MCF 10A (cell line): Measurements from ENCODE around the gene CFAP58. TPM values are rescaled to one million over a fixed set of nuclear protein-coding genes. Genes with fewer than 3 reads are reported as not detected.

ENCODE experiments used
- BruUV-seq: library from RNA; stranded (reverse); fragments of 400-500 nt; replicated peaks from 2 replicates; lab custom pipeline; 2021; lab: Mats Ljungman, UMichigan
- CTCF ChIA-PET: fragments of 300-600 bp; sonication (Branson Sonifier 250); formaldehyde crosslinking; extraction: SDS; loops from one replicate; lab custom pipeline; 2021; ENCODE audit warnings: antibody characterized with exemption, inconsistent platforms; lab: Yijun Ruan, JAX
- POLR2A ChIA-PET: fragments of 300-600, 350-650 bp; sonication (Branson Sonifier 250); formaldehyde crosslinking; extraction: SDS; loops from one replicate; lab custom pipeline; 2020; ENCODE audit warnings: antibody characterized with exemption, inconsistent platforms; lab: Yijun Ruan, JAX
- DNase-seq: peaks from one replicate; pipeline ENCODE4 v3.0.0-alpha.2; 2018; ENCODE audit not compliant: unreplicated experiment
- H3K27ac Mint-ChIP-seq: one replicate; pipeline ENCODE4 v1.8.0; 2022; ENCODE audit warnings: mild to moderate bottlenecking, low read depth, mixed read lengths; ENCODE audit not compliant: unreplicated experiment
- H3K27me3 Mint-ChIP-seq: one replicate; pipeline ENCODE4 v1.8.0; 2022; ENCODE audit warnings: mixed read lengths; ENCODE audit not compliant: insufficient read depth, unreplicated experiment
- H3K36me3 Mint-ChIP-seq: one replicate; pipeline ENCODE4 v1.8.0; 2022; ENCODE audit warnings: mild to moderate bottlenecking, moderate library complexity, mixed read lengths; ENCODE audit not compliant: insufficient read depth, unreplicated experiment
- H3K4me1 Mint-ChIP-seq: one replicate; pipeline ENCODE4 v1.8.0; 2022; ENCODE audit warnings: mixed read lengths; ENCODE audit not compliant: insufficient read depth, unreplicated experiment
- H3K4me3 Mint-ChIP-seq: one replicate; pipeline ENCODE4 v1.8.0; 2022; ENCODE audit warnings: mild to moderate bottlenecking, moderate library complexity, mixed read lengths; ENCODE audit not compliant: unreplicated experiment
- H3K9me3 Mint-ChIP-seq: one replicate; pipeline ENCODE4 v1.8.0; 2022; ENCODE audit warnings: mixed read lengths; ENCODE audit not compliant: unreplicated experiment
- CTCF ChIP-seq: fragments of 200-600 bp; IDR thresholded peaks from one replicate; pipeline ENCODE4 v1.8.0; 2022; ENCODE audit warnings: antibody characterized with exemption, mild to moderate bottlenecking; ENCODE audit not compliant: unreplicated experiment
- intact Hi-C: fragments of 100-400 bp; cut with micrococcal nuclease; formaldehyde crosslinking; loops from 2 replicates; pipeline ENCODE4 v1.14.1; 2022
- total RNA-seq: library from RNA; stranded (reverse); gene quantifications from 2 replicates; pipeline ENCODE4 v1.2.3, GENCODE V29; 2022

CFAP58 gene
- total RNA-seq, 1 experiment from 2014 or later = 0.89 TPM

GRCh38 chr10:104478380-104478779 lies 124.7 kb downstream of the CFAP58 start:
- H3K9me3 Mint-ChIP-seq = no peaks in the 10 kb centered on the region
- peaks cover 7% of the 10 kb centered on the region for H3K4me1 Mint-ChIP-seq
- no peak for DNase-seq
- H3K4me3 Mint-ChIP-seq = no peak overlapping the region
- no peaks in the 10 kb centered on the region for H3K36me3 Mint-ChIP-seq
- intact Hi-C loops = no loop called here
- POLR2A ChIA-PET = no interaction called here
- no TSS peak for BruUV-seq
- no peaks in the 10 kb centered on the region for H3K27me3 Mint-ChIP-seq
- TF ChIP-seq CTCF = no peak
- H3K27ac Mint-ChIP-seq = no peak overlapping the region
- CTCF ChIA-PET = interaction anchor here (0.6 kb wide), 1 partner anchor 196 kb away, joined by 4 read pairs; no protein-coding TSS in a partner anchor

GRCh38 chr10:104479906-104480593 lies 126.4 kb downstream of the CFAP58 start:
- H3K4me3 Mint-ChIP-seq = no peak overlapping the region
- intact Hi-C loops = no loop called here
- ChIA-PET CTCF (interaction anchor here (1.2 kb wide), 1 partner anchor 71 kb away, joined by 3 read pairs; no protein-coding TSS in a partner anchor), POLR2A (interaction anchor here (0.7 kb wide), 1 partner anchor 23 kb away, joined by 3 read pairs; no protein-coding TSS in a partner anchor)
- H3K36me3 Mint-ChIP-seq = no peaks in the 10 kb centered on the region
- no peaks in the 10 kb centered on the region for H3K27me3 Mint-ChIP-seq
- BruUV-seq = no TSS peak
- DNase-seq = no peak
- no peak overlapping the region for H3K27ac Mint-ChIP-seq
- H3K4me1 Mint-ChIP-seq = no peaks in the 10 kb centered on the region
- H3K9me3 Mint-ChIP-seq = no peaks in the 10 kb centered on the region
- no peak for TF ChIP-seq CTCF

GRCh38 chr10:104480797-104481196 lies 127.2 kb downstream of the CFAP58 start:
- POLR2A ChIA-PET = no interaction called here
- Mint-ChIP-seq H3K27me3 (no peaks in the 10 kb centered on the region), H3K9me3 (no peaks in the 10 kb centered on the region), H3K27ac (no peak overlapping the region), H3K4me1 (no peaks in the 10 kb centered on the region), H3K4me3 (no peak overlapping the region), H3K36me3 (no peaks in the 10 kb centered on the region)
- TF ChIP-seq CTCF = no peak
- no TSS peak for BruUV-seq
- no peak for DNase-seq
- intact Hi-C loops = no loop called here
- CTCF ChIA-PET = interaction anchor here (0.6 to 1.2 kb wide), 2 partner anchors 72 to 742 kb away, joined by 3 read pairs; no protein-coding TSS in a partner anchor

- Mint-ChIP-seq H3K4me3 (no peak overlapping the region), H3K9me3 (no peaks in the 10 kb centered on the region), H3K27ac (no peak overlapping the region), H3K36me3 (no peaks in the 10 kb centered on the region), H3K27me3 (no peaks in the 10 kb centered on the region), H3K4me1 (peaks cover 6% of the 10 kb centered on the region)
- BruUV-seq = no TSS peak
- DNase-seq = no peak
- POLR2A ChIA-PET = interaction anchor here (0.7 kb wide), 1 partner anchor 10 kb away, joined by 4 read pairs; no protein-coding TSS in a partner anchor
- no peak for TF ChIP-seq CTCF
- CTCF ChIA-PET = no interaction called here
- intact Hi-C loops = no loop called here
Measured at GRCh38 chr10:104483582-104483981, 129.9 kb downstream of the CFAP58 start.
